Measurements from ENCODE around the gene ZNF492. TPM values are rescaled to one million over a fixed set of nuclear protein-coding genes. Genes with fewer than 3 reads are reported as not detected.

The ZNF492 gene
- total RNA-seq, 2 donors from 2014 or later: 0.08 to 0.19 TPM

- no peak for DNase-seq (ENCODE audit: low spot score)
- Histone ChIP-seq H3K36me3 (no peaks in the 10 kb centered on the region), H3K4me3 (no peak overlapping the region), H3K9me3 (no peaks in the 10 kb centered on the region), H3K4me1 (no peaks in the 10 kb centered on the region), H3K27me3 (no peaks in the 10 kb centered on the region), H3K27ac (no peak overlapping the region)
- no peak for TF ChIP-seq CTCF (IDR thresholded peaks at IDR 0.05)
Measured at GRCh38 chr19:22708983-22709382, 74.9 kb downstream of the ZNF492 start.

Other genes starting within 250 kb of the ZNF492 start
- 1 to 10 TPM in 1 of 2 donors, under 1 TPM in 1; 0.24 to 1.6 TPM for gene ZNF98, start 212.0 kb upstream of the ZNF492 start, total RNA-seq
- gene ZNF99, start 149.8 kb downstream of the ZNF492 start, total RNA-seq: under 1 TPM in 1 of 2 donors, not detected in 1; 0.11 TPM
- gene ZNF723, start 198.0 kb downstream of the ZNF492 start, total RNA-seq: not detected